ENCODE data around the gene PRELP.

Gene PRELP

GRCh38 chr1:203490607-203491006 lies 15.0 kb downstream of the PRELP start:
- POLR2A ChIA-PET: no interaction called here

GRCh38 chr1:203491664-203492063 lies 16.1 kb downstream of the PRELP start:
- H3K4me3 ChIP-seq (ENCODE audit: low read depth, low read length): no peak overlapping the region
- H3K27ac ChIP-seq (ENCODE audit: extremely low read depth, low read depth, low read length): no peak overlapping the region
- CTCF ChIA-PET: interaction anchor here (0.6 to 1.0 kb wide), 3 partner anchors 16 to 210 kb away, joined by 3 to 4 read pairs (median 3); no protein-coding TSS in a partner anchor
- H3K36me3 ChIP-seq (ENCODE audit: control insufficient read depth in 2 of 2, insufficient read depth in 1 of 2, low read length in 2 of 2): no peaks in the 10 kb centered on the region
- TF ChIP-seq ZNF623 (tag by site-specific recombination; IDR thresholded peaks at IDR 0.05) (no peak), ZIC2 (tag by site-specific recombination; IDR thresholded peaks at IDR 0.05) (peak; percentile 30; the same call in 1 of the 2 replicates)
- no peaks in the 10 kb centered on the region for H3K4me1 ChIP-seq (ENCODE audit: control insufficient read depth, insufficient read depth, low read length)
- H3K9me3 ChIP-seq (ENCODE audit: control insufficient read depth, insufficient read depth, low read depth, low read length): no peaks in the 10 kb centered on the region
- POLR2A ChIA-PET: no interaction called here

More at GRCh38 chr1:203490607-203491006, 15.0 kb downstream of the PRELP start:
- Histone ChIP-seq H3K9me3 (ENCODE audit: control insufficient read depth, insufficient read depth, low read depth, low read length) (no peaks in the 10 kb centered on the region), H3K27ac (ENCODE audit: extremely low read depth, low read depth, low read length) (no peak overlapping the region), H3K4me1 (ENCODE audit: control insufficient read depth, insufficient read depth, low read length) (no peaks in the 10 kb centered on the region), H3K4me3 (ENCODE audit: low read depth, low read length) (no peak overlapping the region), H3K36me3 (ENCODE audit: control insufficient read depth in 2 of 2, insufficient read depth in 1 of 2, low read length in 2 of 2) (no peaks in the 10 kb centered on the region)
- CTCF ChIA-PET: interaction anchor here (0.6 to 8.9 kb wide), 5 partner anchors 14 to 222 kb away, joined by 3 to 182 read pairs (median 25); no protein-coding TSS in a partner anchor
- TF ChIP-seq ZBTB26 (tag by site-specific recombination; optimal IDR thresholded peaks at IDR 0.05) (no peak), ZNF747 (tag by site-specific recombination; IDR thresholded peaks at IDR 0.05) (no peak), SCRT2 (tag by site-specific recombination; IDR thresholded peaks at IDR 0.05) (no peak), WT1 (tag by site-specific recombination; IDR thresholded peaks at IDR 0.05) (no peak)

GRCh38 chr1:203492082-203492747 lies 16.6 kb downstream of the PRELP start:
- H3K4me1 ChIP-seq (ENCODE audit: control insufficient read depth, insufficient read depth, low read length): no peaks in the 10 kb centered on the region
- TF ChIP-seq PRDM1 (tag by site-specific recombination; IDR thresholded peaks at IDR 0.05) (peak; percentile 85), ZNF624 (tag by site-specific recombination; IDR thresholded peaks at IDR 0.05) (no peak), ZFHX2 (tag by site-specific recombination; conservative IDR thresholded peaks at IDR 0.05) (peak; percentile 44; the same call in 1 of the 2 replicates), ZBTB48 (tag by site-specific recombination; IDR thresholded peaks at IDR 0.05) (no peak), ZBTB10 (tag by site-specific recombination; IDR thresholded peaks at IDR 0.05) (no peak), ZNF747 (tag by site-specific recombination; IDR thresholded peaks at IDR 0.05) (no peak), KLF8 (tag by site-specific recombination; IDR thresholded peaks at IDR 0.05) (no peak), ZNF292 (tag by site-specific recombination; IDR thresholded peaks at IDR 0.05; ENCODE audit: borderline replicate concordance, low read depth) (no peak), ZNF501 (tag by site-specific recombination; IDR thresholded peaks at IDR 0.05) (no peak), KLF10 (tag by site-specific recombination; IDR thresholded peaks at IDR 0.05) (no peak), MYNN (tag by site-specific recombination; IDR thresholded peaks at IDR 0.05; ENCODE audit: borderline replicate concordance) (no peak), ZBTB8A (tag by site-specific recombination; IDR thresholded peaks at IDR 0.05) (no peak), EGR2 (tag by site-specific recombination; IDR thresholded peaks at IDR 0.05; ENCODE audit: low read depth) (peak; percentile 64), ZBTB7A (tag by site-specific recombination; IDR thresholded peaks at IDR 0.05; ENCODE audit: low read depth) (no peak)
- POLR2A ChIA-PET: no interaction called here
- no peaks in the 10 kb centered on the region for H3K36me3 ChIP-seq (ENCODE audit: control insufficient read depth in 2 of 2, insufficient read depth in 1 of 2, low read length in 2 of 2)
- H3K9me3 ChIP-seq (ENCODE audit: control insufficient read depth, insufficient read depth, low read depth, low read length): no peaks in the 10 kb centered on the region
- no peak overlapping the region for H3K27ac ChIP-seq (ENCODE audit: extremely low read depth, low read depth, low read length)
- H3K4me3 ChIP-seq (ENCODE audit: low read depth, low read length): no peak overlapping the region
- CTCF ChIA-PET: interaction anchor here (0.6 to 0.7 kb wide), 2 partner anchors 115 to 116 kb away, joined by 3 read pairs; no protein-coding TSS in a partner anchor
